CD14-positive monocyte (primary cell): Measurements from ENCODE around the gene CSH2. TPM values are rescaled to one million over a fixed set of nuclear protein-coding genes. Genes with fewer than 3 reads are reported as not detected.
"Not testable (repeated sequence)": the region's sequence is repeated elsewhere in the genome, so short reads cannot be mapped to it uniquely, and the experiment has no call there.

Experiments
- DNase-seq, 3 donors: peaks; one replicate each; pipeline ENCODE4 v3.0.0-alpha.2; 2011 to 2022
- H2AFZ ChIP-seq: 2 replicates; pipeline ENCODE4 v1.6.0; 2012; ENCODE audit warnings: mild to moderate bottlenecking, low read depth, low read length, inconsistent platforms; ENCODE audit not compliant: insufficient read depth, poor library complexity, severe bottlenecking
- H3K27ac ChIP-seq, 2 donors: 1 replicate in 1 of 2; 2 replicates in 1 of 2; pipeline ENCODE4 v1.5.1; 2012 to 2013; ENCODE audit warnings: low read length in 2 of 2, control low read depth in 1 of 2, inconsistent platforms in 1 of 2, low read depth in 1 of 2, mild to moderate bottlenecking in 1 of 2
- H3K27me3 ChIP-seq, 2 donors: one replicate each; pipeline versions ENCODE4 v1.6.0 to v1.6.1; 2011 to 2013; ENCODE audit warnings: low read length in 2 of 2; ENCODE audit not compliant: control insufficient read depth in 2 of 2, insufficient read depth in 2 of 2
- H3K36me3 ChIP-seq, 2 donors: replicated peaks in 1 of 2; 1 replicate in 1 of 2; 2 replicates in 1 of 2; pipeline versions ENCODE4 v1.5.1 to v1.6.1; 2012 to 2013; ENCODE audit warnings: low read length in 2 of 2, control low read depth in 1 of 2, inconsistent platforms in 1 of 2, mild to moderate bottlenecking in 1 of 2; ENCODE audit not compliant: insufficient read depth in 2 of 2, control insufficient read depth in 1 of 2
- H3K4me1 ChIP-seq, 2 donors: 1 replicate in 1 of 2; 2 replicates in 1 of 2; pipeline versions ENCODE4 v1.5.1 to v1.6.1; 2012 to 2013; ENCODE audit warnings: low read length in 2 of 2, control low read depth in 1 of 2, inconsistent platforms in 1 of 2, mild to moderate bottlenecking in 1 of 2, moderate library complexity in 1 of 2; ENCODE audit not compliant: insufficient read depth in 2 of 2, control insufficient read depth in 1 of 2
- H3K4me2 ChIP-seq: replicated peaks from 2 replicates; pipeline ENCODE3; 2012; ENCODE audit warnings: low read length, moderate library complexity, mild to moderate bottlenecking; ENCODE audit not compliant: poor library complexity, severe bottlenecking; ENCODE audit errors: extremely low read depth
- H3K4me3 ChIP-seq, 3 experiments: fragments of 200-600 bp in 1 of 3; sonication (generic) in 1 of 3; replicated peaks in 1 of 3; 1 replicate in 2 of 3; 2 replicates in 1 of 3; pipeline ENCODE4 v1.5.1; 2011 to 2013; ENCODE audit warnings: low read length in 3 of 3, mild to moderate bottlenecking in 3 of 3, control low read depth in 2 of 3, low read depth in 2 of 3, inconsistent platforms in 1 of 3, moderate library complexity in 1 of 3
- H3K79me2 ChIP-seq: 2 replicates; pipeline ENCODE4 v1.6.0; 2012; ENCODE audit warnings: mild to moderate bottlenecking, control low read depth, inconsistent platforms, low read length, moderate library complexity; ENCODE audit not compliant: insufficient read depth
- H3K9ac ChIP-seq: 2 replicates; pipeline ENCODE4 v1.6.0; 2017; ENCODE audit warnings: low read length, mild to moderate bottlenecking; ENCODE audit not compliant: insufficient read depth, poor library complexity, severe bottlenecking
- H3K9me3 ChIP-seq, 2 donors: replicated peaks in 1 of 2; 1 replicate in 1 of 2; 2 replicates in 1 of 2; pipeline versions ENCODE4 v1.5.1 to v1.6.1; 2012 to 2013; ENCODE audit warnings: low read length in 2 of 2, control low read depth in 1 of 2; ENCODE audit not compliant: control insufficient read depth in 1 of 2, insufficient read depth in 1 of 2
- H4K20me1 ChIP-seq: 2 replicates; pipeline ENCODE4 v1.6.0; 2012; ENCODE audit warnings: mild to moderate bottlenecking, low read length, control low read depth, moderate library complexity; ENCODE audit not compliant: insufficient read depth
- H3K27ac Mint-ChIP-seq, 7 donors: one replicate each; pipeline ENCODE4 v1.8.0; 2020; ENCODE audit warnings: mild to moderate bottlenecking in 7 of 7, mixed read lengths in 7 of 7, moderate library complexity in 6 of 7, inconsistent platforms in 2 of 7
- H3K27me3 Mint-ChIP-seq, 3 donors: one replicate each; pipeline ENCODE4 v1.8.0; 2021 to 2022; ENCODE audit warnings: low read depth in 3 of 3, mild to moderate bottlenecking in 3 of 3, mixed read lengths in 3 of 3, moderate library complexity in 3 of 3, inconsistent platforms in 1 of 3
- H3K36me3 Mint-ChIP-seq, 2 donors: one replicate each; pipeline ENCODE4 v1.8.0; 2020; ENCODE audit warnings: mixed read lengths in 2 of 2, inconsistent platforms in 1 of 2, mild to moderate bottlenecking in 1 of 2
- H3K4me1 Mint-ChIP-seq: one replicate; pipeline ENCODE4 v1.8.0; 2020; ENCODE audit warnings: mild to moderate bottlenecking, mixed read lengths
- H3K4me3 Mint-ChIP-seq, 2 donors: one replicate each; pipeline ENCODE4 v1.8.0; 2020; ENCODE audit warnings: mild to moderate bottlenecking in 2 of 2, mixed read lengths in 2 of 2, moderate library complexity in 1 of 2
- H3K9me3 Mint-ChIP-seq, 7 donors: one replicate each; pipeline ENCODE4 v1.8.0; 2020 to 2022; ENCODE audit warnings: mixed read lengths in 7 of 7, mild to moderate bottlenecking in 6 of 7, moderate library complexity in 6 of 7, inconsistent platforms in 2 of 7
- CTCF ChIP-seq: fragments of 200-600 bp; IDR thresholded peaks from one replicate; pipeline ENCODE4 v1.8.0; 2022; ENCODE audit warnings: antibody characterized with exemption, mild to moderate bottlenecking
- WGBS: methylation state at CpG from one replicate; pipeline ENCODE4 v1.1.5; 2013; ENCODE audit warnings: missing lambda C conversion rate; ENCODE audit not compliant: insufficient coverage; 5-methylcytosine and 5-hydroxymethylcytosine counted together
- intact Hi-C, 2 donors: fragments of 100-400 bp; cut with micrococcal nuclease; formaldehyde crosslinking; loops; one replicate each; pipeline versions ENCODE4 v1.15.0 to v1.15.1; 2023
- polyA plus RNA-seq, 3 donors: library from polyadenylated mRNA; depleted of rRNA in 1 of 3; unstranded in 2 of 3; stranded (reverse) in 1 of 3; fragments of 300-500 nt in 2 of 3; fragments of >200 nt in 1 of 3; fragmentation: Illumina TruSeq in 2 of 3; gene quantifications; 1 replicate in 2 of 3; 2 replicates in 1 of 3; pipeline ENCODE4 v1.2.3, GENCODE V29; 2012 to 2021

CSH2 gene
- polyA plus RNA-seq, 3 donors, result not detected

- H3K4me2 ChIP-seq, H3K4me1 ChIP-seq, H3K9me3 ChIP-seq, H3K9me3 Mint-ChIP-seq, intact Hi-C loops, H3K27ac Mint-ChIP-seq, H3K79me2 ChIP-seq, H3K27ac ChIP-seq, H2AFZ ChIP-seq, H3K4me3 ChIP-seq, H3K4me3 Mint-ChIP-seq, H3K36me3 Mint-ChIP-seq, H4K20me1 ChIP-seq, H3K27me3 ChIP-seq, H3K27me3 Mint-ChIP-seq, H3K36me3 ChIP-seq, H3K9ac ChIP-seq, DNase-seq, H3K4me1 Mint-ChIP-seq: not testable (repeated sequence)
- 97% methylated on average over 5 of the region's 12 CpGs for WGBS
- peak; percentile 41 for TF ChIP-seq CTCF
Observed at GRCh38 chr17:63907161-63907778, 33.8 kb upstream of the CSH2 start.

GRCh38 chr17:63904796-63905195, 31.3 kb upstream of the CSH2 start:
- H3K79me2 ChIP-seq, H3K4me2 ChIP-seq, H3K9me3 ChIP-seq, H3K4me3 ChIP-seq, H3K9me3 Mint-ChIP-seq, H4K20me1 ChIP-seq, H3K27me3 Mint-ChIP-seq, DNase-seq, H3K36me3 Mint-ChIP-seq, H3K4me3 Mint-ChIP-seq, H3K27me3 ChIP-seq, H3K4me1 ChIP-seq, H3K27ac ChIP-seq, H2AFZ ChIP-seq, H3K27ac Mint-ChIP-seq, H3K4me1 Mint-ChIP-seq, H3K36me3 ChIP-seq, H3K9ac ChIP-seq: not testable (repeated sequence)
- intact Hi-C loops, result loop anchor here in 1 of 2 donors (5.0 kb wide), 1 partner anchor 43 kb away; no protein-coding TSS in a partner anchor
- no CpG with 5 or more reads among the region's 8 CpGs for WGBS
